HepG2 (cell line): Measurements from ENCODE around the gene ZP2. TPM values are rescaled to one million over a fixed set of nuclear protein-coding genes. Genes with fewer than 3 reads are reported as not detected.

Experiments used
- CC2D1A ChIP-seq: sonication (generic); formaldehyde crosslinking; IDR thresholded peaks from 2 replicates; pipeline ENCODE4 v1.8.1; 2023; ENCODE audit warnings: mild to moderate bottlenecking, missing genetic modification reagents
- FIP1L1 ChIP-seq: fragments of 200-400 bp; formaldehyde crosslinking; IDR thresholded peaks from 2 replicates; pipeline ENCODE4 v1.6.1; 2018; ENCODE audit warnings: low read depth, mild to moderate bottlenecking, low read length, moderate library complexity, borderline replicate concordance; ENCODE audit not compliant: insufficient read depth
- FOSL2 ChIP-seq: sonication (generic); formaldehyde crosslinking; IDR thresholded peaks from 2 replicates; pipeline ENCODE4 v1.4.0; 2020; ENCODE audit warnings: missing genetic modification reagents
- MED1 ChIP-seq: sonication (generic); formaldehyde crosslinking; IDR thresholded peaks from 2 replicates; pipeline ENCODE4 v1.4.0; 2020; ENCODE audit warnings: missing genetic modification reagents
- MLXIP ChIP-seq: sonication (generic); formaldehyde crosslinking; IDR thresholded peaks from 2 replicates; pipeline ENCODE4 v1.9.0; 2021; ENCODE audit warnings: missing genetic modification reagents, borderline replicate concordance
- POGZ ChIP-seq: sonication (generic); formaldehyde crosslinking; IDR thresholded peaks from 2 replicates; pipeline ENCODE4 v1.4.0; 2020; ENCODE audit warnings: mild to moderate bottlenecking, missing genetic modification reagents
- TRAFD1 ChIP-seq: sonication (generic); formaldehyde crosslinking; IDR thresholded peaks from 2 replicates; pipeline ENCODE4 v1.5.1; 2020; ENCODE audit warnings: missing genetic modification reagents, mild to moderate bottlenecking, borderline replicate concordance
- ZBTB20 ChIP-seq: sonication (generic); formaldehyde crosslinking; IDR thresholded peaks from 2 replicates; pipeline ENCODE4 v1.8.1; 2023; ENCODE audit warnings: missing genetic modification reagents, low read depth, mild to moderate bottlenecking, borderline replicate concordance
- ZBTB33 ChIP-seq: sonication (generic); formaldehyde crosslinking; IDR thresholded peaks from 2 replicates; pipeline ENCODE4 v1.4.0; 2020; ENCODE audit warnings: missing genetic modification reagents
- ZFP36 ChIP-seq: fragments of 150-350 bp; IDR thresholded peaks from 2 replicates; pipeline ENCODE4 v1.6.1; 2018; ENCODE audit warnings: borderline replicate concordance, low read length, low read depth; ENCODE audit not compliant: partially characterized antibody
- ZNF264 ChIP-seq: sonication (generic); formaldehyde crosslinking; IDR thresholded peaks from 2 replicates; pipeline ENCODE4 v1.4.0; 2020; ENCODE audit warnings: missing genetic modification reagents
- ZNF281 ChIP-seq: sonication (generic); formaldehyde crosslinking; IDR thresholded peaks from 2 replicates; pipeline ENCODE4 v1.4.0; 2020; ENCODE audit warnings: missing genetic modification reagents, borderline replicate concordance
- ZNF337 ChIP-seq: sonication (generic); formaldehyde crosslinking; IDR thresholded peaks from 2 replicates; pipeline ENCODE4 v1.5.1; 2020; ENCODE audit warnings: missing genetic modification reagents, low read depth, mild to moderate bottlenecking, borderline replicate concordance
- ZNF44 ChIP-seq: sonication (generic); formaldehyde crosslinking; IDR thresholded peaks from 2 replicates; pipeline ENCODE4 v1.5.1; 2020; ENCODE audit warnings: mild to moderate bottlenecking, missing genetic modification reagents
- ZNF83 ChIP-seq: sonication (generic); formaldehyde crosslinking; IDR thresholded peaks from 2 replicates; pipeline ENCODE4 v1.4.0; 2020; ENCODE audit warnings: missing genetic modification reagents, mild to moderate bottlenecking, borderline replicate concordance
- ZNF883 ChIP-seq: sonication (generic); formaldehyde crosslinking; IDR thresholded peaks from 2 replicates; pipeline ENCODE4 v1.5.1; 2020; ENCODE audit warnings: mild to moderate bottlenecking, missing genetic modification reagents; ENCODE audit errors: not compliant biosample characterization
- ZNF891 ChIP-seq: sonication (generic); formaldehyde crosslinking; IDR thresholded peaks from 2 replicates; pipeline ENCODE4 v1.5.0; 2020; ENCODE audit warnings: mild to moderate bottlenecking, missing genetic modification reagents
- ZZZ3 ChIP-seq: sonication (generic); formaldehyde crosslinking; IDR thresholded peaks from 2 replicates; pipeline ENCODE4 v1.4.0; 2020; ENCODE audit warnings: missing genetic modification reagents, mild to moderate bottlenecking, borderline replicate concordance
- polyA plus RNA-seq, 8 experiments: library from polyadenylated mRNA; depleted of rRNA in 3 of 8; stranded (reverse) in 7 of 8; unstranded in 1 of 8; fragments of >200 nt; fragmentation: Illumina TruSeq in 4 of 8; extraction: Trizol in 4 of 8; gene quantifications; 2 replicates each; pipeline versions ENCODE4 v1.2.1 to v1.2.3, GENCODE V29; 2011 to 2016; ENCODE audit warnings: low read depth in 4 of 8, missing spikeins in 1 of 8, mixed read lengths in 1 of 8; ENCODE audit not compliant: insufficient read depth in 1 of 8
- total RNA-seq, 5 experiments: library from RNA; depleted of rRNA; stranded (reverse); fragments of >200 nt; fragmentation: Illumina TruSeq; extraction: Trizol; gene quantifications; 2 replicates each; pipeline ENCODE4 v1.2.3, GENCODE V29; 2016; ENCODE audit warnings: low read depth in 1 of 5
- TF ChIP-seq, protein P1 (sequence below): sonication (generic); formaldehyde crosslinking; IDR thresholded peaks from 2 replicates; pipeline ENCODE4 v1.4.0; 2020; ENCODE audit warnings: missing genetic modification reagents

Gene ZP2
- total and polyA plus RNA-seq, 2 of the 13 experiments (the other 11 are each of a cell fraction or from before 2014, with no cell fraction given), result not detected

DNA sequence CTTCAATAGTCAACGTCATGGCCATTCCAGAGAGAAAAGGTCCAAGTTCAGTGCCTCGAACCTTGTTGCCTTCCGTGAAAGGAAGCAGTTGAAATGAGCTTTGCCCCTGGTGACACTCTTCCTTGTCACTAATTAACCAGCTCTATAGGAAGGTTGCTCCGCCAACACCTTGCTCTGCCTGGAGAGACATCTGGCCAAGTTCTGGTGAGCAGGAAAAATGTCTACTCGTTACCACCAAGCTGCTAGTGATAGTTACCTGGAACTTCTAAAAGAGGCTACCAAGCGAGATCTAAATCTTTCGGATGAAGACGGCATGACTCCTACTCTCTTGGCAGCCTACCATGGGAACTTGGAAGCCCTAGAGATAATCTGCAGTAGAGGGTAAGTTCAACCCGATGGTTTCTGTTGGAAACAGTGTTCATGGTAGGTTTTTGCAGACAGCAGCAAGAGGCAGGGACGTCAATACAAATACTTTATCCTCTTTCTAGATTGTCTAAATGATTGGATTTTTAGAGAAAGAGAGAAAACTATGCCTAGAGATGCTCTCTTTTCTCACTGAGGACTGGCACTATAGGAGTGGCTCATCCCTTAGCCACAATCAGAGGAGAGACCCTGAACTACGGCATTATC is 22.3 kb upstream of the ZP2 start, which contains the start of gene ANKS4B (continued):
- peak; percentile 86; the same call in 1 of the 2 replicates for TF ChIP-seq TRAFD1 (CRISPR knock-in tag)
- TF ChIP-seq ZZZ3 (CRISPR knock-in tag), result peak; percentile 72; the same call in 1 of the 2 replicates
- TF ChIP-seq ZFP36, result no peak
- no peak for TF ChIP-seq ZNF44
- peak; percentile 95 for TF ChIP-seq MED1 (CRISPR knock-in tag)
- TF ChIP-seq, protein P1, sequence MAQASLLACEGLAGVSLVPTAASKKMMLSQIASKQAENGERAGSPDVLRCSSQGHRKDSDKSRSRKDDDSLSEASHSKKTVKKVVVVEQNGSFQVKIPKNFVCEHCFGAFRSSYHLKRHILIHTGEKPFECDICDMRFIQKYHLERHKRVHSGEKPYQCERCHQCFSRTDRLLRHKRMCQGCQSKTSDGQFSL (CRISPR knock-in tag), result no peak
- no peak for TF ChIP-seq ZNF83 (CRISPR knock-in tag)
- TF ChIP-seq POGZ, result peak; percentile 94
- TF ChIP-seq FIP1L1, result no peak
- TF ChIP-seq ZNF264 (CRISPR knock-in tag), result peak; percentile 96
- TF ChIP-seq MLXIP (CRISPR knock-in tag), result no peak
- TF ChIP-seq ZBTB20 (CRISPR knock-in tag), result peak; percentile 98
- peak; percentile 90 for TF ChIP-seq FOSL2 (CRISPR knock-in tag)
- TF ChIP-seq CC2D1A, result 0 out of 2 replicates have a peak, but pooled peaks have one; percentile 14
- no peak for TF ChIP-seq ZNF337
- TF ChIP-seq ZNF891, result no peak
- TF ChIP-seq ZNF883, result no peak
- peak; percentile 33; the same call in 1 of the 2 replicates for TF ChIP-seq ZNF281 (CRISPR knock-in tag)
- peak; percentile 48; the same call in 1 of the 2 replicates for TF ChIP-seq ZBTB33 (CRISPR knock-in tag)
